SK-MEL-5 (cell line): ENCODE measurements around the gene GZMM. TPM values are rescaled to one million over a fixed set of nuclear protein-coding genes. Genes with fewer than 3 reads are reported as not detected.

Experiments used
- DNase-seq: peaks from one replicate; pipeline ENCODE4 v3.0.0-alpha.2; 2016; ENCODE audit warnings: low read depth, low spot score
- in situ Hi-C: cut with HindIII; loops from 2 replicates; pipeline ENCODE4 v1.10.0; 2016; ENCODE audit warnings: low sequenced_read_pairs, high pct_unique_total_duplicates, low pct_unique_long_range_greater_than_20kb
- total RNA-seq: library from RNA; depleted of rRNA; stranded (reverse); fragments of >200 nt; shearing (Covaris generic); gene quantifications from 2 replicates; pipeline ENCODE4 v1.2.3, GENCODE V29; 2014

Gene GZMM
- total RNA-seq, 1 experiment from 2014 or later, result 0.21 TPM

GRCh38 chr19:531009-531752, 12.7 kb upstream of the GZMM start:
- peak; percentile 73 for DNase-seq
- in situ Hi-C loops, result no loop called here

DNA sequence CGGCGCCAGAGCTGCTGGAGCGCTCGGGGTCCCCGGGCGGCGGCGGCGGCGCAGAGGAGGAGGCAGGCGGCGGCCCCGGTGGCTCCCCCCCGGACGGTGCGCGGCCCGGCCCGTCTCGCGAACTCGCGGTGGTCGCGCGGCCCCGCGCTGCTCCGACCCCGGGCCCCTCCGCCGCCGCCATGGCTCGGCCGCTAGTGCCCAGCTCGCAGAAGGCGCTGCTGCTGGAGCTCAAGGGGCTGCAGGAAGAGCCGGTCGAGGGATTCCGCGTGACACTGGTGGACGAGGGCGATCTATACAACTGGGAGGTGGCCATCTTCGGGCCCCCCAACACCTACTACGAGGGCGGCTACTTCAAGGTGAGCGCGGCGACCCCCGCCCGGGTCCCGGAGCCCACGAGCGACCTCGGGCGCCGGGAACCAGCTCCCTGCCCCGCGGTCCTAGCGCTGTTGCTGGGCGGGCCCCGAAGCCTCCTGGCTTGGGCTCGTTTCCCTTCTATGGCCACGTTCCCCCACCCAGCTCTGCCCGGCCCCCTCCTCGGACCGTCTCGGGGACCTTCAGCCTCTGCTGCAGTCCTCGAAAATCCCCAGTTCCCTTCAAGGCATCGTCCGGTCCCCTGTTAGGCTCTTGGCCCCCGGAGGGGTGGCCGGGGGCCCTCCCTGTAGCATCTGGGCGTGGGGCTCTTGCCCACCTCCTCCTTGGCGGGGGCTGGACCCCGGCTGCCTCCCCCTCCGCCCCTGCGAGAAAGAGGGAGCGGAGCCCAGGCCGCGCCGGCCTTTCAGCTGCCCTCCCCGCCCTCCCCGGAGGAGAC, 11.9 kb upstream of the GZMM start, which contains the start of gene CDC34:
Gene CDC34 (plus strand): TSS at position 8 of the 808 bp plus-strand sequence. CDS start 172 bp downstream, at position 180.
- in situ Hi-C loops, result no loop called here
- DNase-seq, result no peak

- in situ Hi-C loops, result no loop called here
- peak; percentile 44 for DNase-seq
These were observed 11.1 kb upstream of the GZMM start for GRCh38 chr19:532561-533363.

DNA sequence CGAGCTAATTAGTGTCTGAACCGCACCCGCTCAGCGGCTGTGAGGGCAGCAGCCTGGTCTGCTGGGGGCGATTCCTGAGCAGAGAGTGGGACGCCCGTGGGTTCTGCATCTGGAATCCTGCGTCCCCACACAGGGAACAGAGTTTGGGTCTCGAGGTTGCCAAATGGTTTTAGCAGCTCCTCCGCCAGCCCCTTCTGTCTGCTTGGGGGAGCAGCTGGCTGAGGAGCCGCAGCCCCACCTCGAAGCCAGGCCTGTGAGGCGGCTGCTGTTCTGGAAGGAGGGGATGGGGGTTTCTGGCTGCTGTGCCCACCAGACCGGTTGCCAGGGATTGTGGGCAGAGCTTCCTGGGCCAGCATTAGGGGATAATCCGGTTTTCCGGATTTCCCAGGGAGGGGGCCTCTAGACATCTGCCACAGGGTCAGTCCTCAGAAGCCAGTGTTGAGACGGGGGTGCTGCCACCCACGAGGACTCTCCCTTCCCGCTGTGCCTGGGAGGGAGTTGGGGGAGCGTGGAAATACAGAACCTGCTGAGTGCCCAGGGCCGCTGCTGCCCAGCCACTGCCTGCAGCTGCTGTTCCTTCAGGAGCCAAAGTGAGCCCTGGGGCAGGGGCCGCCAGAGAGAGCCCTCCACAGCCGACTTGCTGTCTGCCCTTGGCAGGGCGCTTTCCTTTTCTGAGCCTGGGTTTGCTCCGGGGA, 10.3 kb upstream of the GZMM start:
- in situ Hi-C loops, result no loop called here
- no peak for DNase-seq

DNA sequence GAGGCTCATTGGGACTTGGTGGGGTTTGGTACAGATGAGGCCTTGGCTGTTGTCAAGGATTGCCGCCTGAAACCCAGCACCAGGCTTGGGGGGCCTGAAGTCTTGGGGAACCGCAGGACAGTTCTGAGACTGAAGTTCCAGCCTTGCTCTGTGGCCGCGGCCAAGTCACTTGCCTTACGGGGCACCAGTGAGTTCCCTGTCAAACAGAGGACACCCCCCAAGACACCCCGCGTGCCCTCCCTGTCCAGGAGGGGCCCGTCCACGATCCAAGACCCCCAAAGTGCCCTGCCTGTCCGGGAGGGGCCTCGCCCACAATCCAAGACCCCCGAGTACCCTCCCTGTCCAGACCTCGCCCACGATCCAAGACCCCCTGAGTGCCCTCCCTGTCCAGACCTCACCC, 9.8 kb upstream of the GZMM start:
- DNase-seq, result no peak
- in situ Hi-C loops, result no loop called here

DNA sequence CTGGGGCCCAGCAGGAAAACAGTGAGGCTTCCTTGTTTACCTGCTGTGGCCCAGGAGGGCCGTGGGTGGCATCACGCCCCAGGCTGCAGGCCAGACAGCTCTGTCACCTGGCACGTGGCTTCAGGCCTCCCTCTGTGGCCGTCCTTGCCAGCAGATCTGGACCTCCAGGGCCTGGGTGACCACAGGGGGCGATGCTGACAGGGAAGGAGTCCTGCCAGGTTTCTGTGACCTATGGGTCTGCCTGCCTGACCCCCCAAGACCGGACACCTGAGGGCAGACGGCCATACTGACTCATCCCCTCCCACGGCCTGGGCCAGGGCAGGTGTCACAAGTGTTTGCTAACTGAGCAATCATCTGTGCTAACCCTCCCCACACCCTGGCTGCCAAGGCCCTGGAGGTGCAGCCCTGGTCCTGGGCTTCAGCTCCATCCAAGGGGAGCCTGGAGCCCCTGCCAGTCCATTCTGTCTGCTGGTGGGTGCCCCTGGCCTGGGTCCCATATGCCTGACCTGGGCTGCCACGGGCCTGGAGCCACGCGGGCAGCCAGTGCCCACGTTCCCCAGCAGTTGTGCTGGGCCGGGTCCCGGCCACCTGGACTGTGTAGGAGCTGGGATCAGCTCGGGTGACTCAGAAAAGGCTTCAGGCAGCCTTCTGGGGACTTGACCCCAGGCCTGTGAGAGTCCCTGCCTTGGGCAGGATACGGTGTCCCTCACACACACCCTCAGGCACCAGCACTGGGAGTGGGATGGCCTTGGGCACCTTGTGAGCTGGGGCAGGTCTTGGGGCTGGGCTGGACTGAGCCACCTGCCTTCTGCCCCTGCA, 8.6 kb upstream of the GZMM start:
- DNase-seq, result no peak
- in situ Hi-C loops, result no loop called here

- in situ Hi-C loops, result no loop called here
- DNase-seq, result no peak
These were observed 7.6 kb upstream of the GZMM start for GRCh38 chr19:536031-536880.

- in situ Hi-C loops, result no loop called here
- no peak for DNase-seq
These were observed 6.9 kb upstream of the GZMM start for GRCh38 chr19:536881-537404.

- in situ Hi-C loops, result no loop called here
These were observed 5.0 kb upstream of the GZMM start for GRCh38 chr19:538641-539428.

DNA sequence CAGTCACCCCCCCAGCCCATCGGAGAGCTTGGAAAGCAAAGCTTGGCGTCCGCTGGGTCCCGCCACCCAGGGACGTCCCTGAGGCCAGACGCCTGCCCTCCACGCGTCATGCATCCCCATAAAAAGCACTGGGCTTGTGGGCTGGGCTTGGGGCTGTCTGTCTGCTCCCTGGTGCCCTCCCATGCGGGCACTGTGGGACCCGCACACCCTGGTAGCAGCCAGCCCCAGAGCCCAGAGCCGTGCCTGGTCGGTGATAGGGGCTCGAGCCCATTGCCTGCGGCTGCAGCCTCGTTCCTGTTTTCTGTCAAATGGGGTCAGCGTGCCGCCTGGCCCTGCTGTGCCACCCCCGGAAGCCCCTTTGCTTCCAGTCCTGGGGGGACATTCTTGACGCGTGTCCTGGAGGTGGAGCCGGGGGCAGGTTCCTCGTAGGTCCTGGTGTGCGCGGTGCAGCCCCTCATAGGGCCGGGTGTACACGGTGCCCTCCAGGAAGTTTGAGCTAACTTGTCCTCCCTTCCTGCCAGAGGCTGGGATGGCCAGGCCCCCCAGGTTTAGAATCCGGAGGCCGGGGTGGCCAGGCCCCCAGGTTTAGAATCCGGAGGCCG, 4.3 kb upstream of the GZMM start:
- in situ Hi-C loops, result no loop called here
- DNase-seq, result no peak

More at GRCh38 chr19:538641-539428, 5.0 kb upstream of the GZMM start:
- no peak for DNase-seq

GRCh38 chr19:540867-541637, 2.8 kb upstream of the GZMM start:
- in situ Hi-C loops, result no loop called here
- no peak for DNase-seq

- in situ Hi-C loops, result no loop called here
- no peak for DNase-seq
These were observed 2.2 kb upstream of the GZMM start for GRCh38 chr19:541699-542098.

GRCh38 chr19:542173-542866, 1.5 kb upstream of the GZMM start:
- no peak for DNase-seq
- in situ Hi-C loops, result no loop called here

GRCh38 chr19:547117-547516, 3.3 kb downstream of the GZMM start:
- no peak for DNase-seq
- in situ Hi-C loops, result no loop called here
